Neural cell (in vitro differentiated cells): Measurements from ENCODE around the gene PLA2G4F.

Experiments used
- CTCF ChIP-seq: fragments of 450-650 bp; IDR thresholded peaks from 2 replicates; pipeline ENCODE4 v1.5.1; 2014; ENCODE audit warnings: antibody characterized with exemption, mild to moderate bottlenecking, moderate library complexity; ENCODE audit not compliant: poor library complexity, severe bottlenecking
- EZH2 ChIP-seq: fragments of 200-600, 300-800 bp; shearing (Covaris generic), sonication (generic); IDR thresholded peaks from 2 replicates; pipeline ENCODE4 v1.6.1; 2014; ENCODE audit warnings: antibody characterized with exemption, low read length, borderline replicate concordance, mild to moderate bottlenecking; ENCODE audit not compliant: insufficient read depth, poor library complexity, severe bottlenecking
- RAD21 ChIP-seq: fragments of 450-650 bp; conservative IDR thresholded peaks from 2 replicates; pipeline ENCODE4 v1.6.1; 2014; ENCODE audit warnings: antibody characterized with exemption, mild to moderate bottlenecking, moderate library complexity

GRCh38 chr15:42090781-42091180 is 65.7 kb downstream of the PLA2G4F start:
- TF ChIP-seq EZH2 (no peak), RAD21 (no peak), CTCF (no peak)
